OCI-LY3 (cell line): ENCODE measurements around the gene MKNK2.

Experiments
- H2AFZ ChIP-seq: fragments of 200-600, 300-600 bp; shearing (Covaris generic); 2 replicates; pipeline ENCODE4 v1.6.0; 2014; ENCODE audit warnings: antibody characterized with exemption, low read depth, low read length
- H3K27ac ChIP-seq: fragments of 200-600, 300-600 bp; sonication (generic); 2 replicates; pipeline ENCODE4 v1.5.1; 2014; ENCODE audit warnings: mild to moderate bottlenecking, low read length, moderate library complexity, mixed read lengths
- H3K27me3 ChIP-seq: fragments of 200-600, 300-600 bp; sonication (generic); 2 replicates; pipeline ENCODE4 v1.6.1; 2014; ENCODE audit warnings: low read depth, low read length, mixed read lengths
- H3K36me3 ChIP-seq: fragments of 200-600, 300-600 bp; sonication (generic); replicated peaks from 2 replicates; pipeline ENCODE3; 2014; ENCODE audit warnings: low read depth, low read length, mixed read lengths
- H3K4me1 ChIP-seq: fragments of 300-600, 200-600 bp; sonication (generic); 2 replicates; pipeline ENCODE4 v1.6.1; 2014; ENCODE audit warnings: low read length, mixed read lengths
- H3K4me2 ChIP-seq: fragments of 200-600, 300-600 bp; sonication (generic); 2 replicates; pipeline ENCODE4 v1.6.1; 2014; ENCODE audit warnings: low read length, mixed read lengths
- H3K4me3 ChIP-seq: fragments of 300-600, 200-600 bp; sonication (generic); 2 replicates; pipeline ENCODE4 v1.5.1; 2014; ENCODE audit warnings: antibody characterized with exemption, mild to moderate bottlenecking, low read length, moderate library complexity
- H3K79me2 ChIP-seq: fragments of 300-600, 200-600 bp; shearing (Covaris generic); 2 replicates; pipeline ENCODE4 v1.6.1; 2014; ENCODE audit warnings: mild to moderate bottlenecking, low read length, mixed read lengths
- H3K9ac ChIP-seq: fragments of 300-600, 200-600 bp; shearing (Covaris generic); 2 replicates; pipeline ENCODE4 v1.6.0; 2014; ENCODE audit warnings: mild to moderate bottlenecking, low read length, moderate library complexity
- H3K9me3 ChIP-seq: fragments of 200-600, 300-600 bp; shearing (Covaris generic); 2 replicates; pipeline ENCODE4 v1.6.1; 2014; ENCODE audit warnings: low read length, mixed read lengths; ENCODE audit not compliant: insufficient read depth
- H4K20me1 ChIP-seq: fragments of 200-600, 300-600 bp; sonication (generic); 2 replicates; pipeline ENCODE4 v1.6.1; 2016; ENCODE audit warnings: low read length, mixed read lengths; ENCODE audit not compliant: insufficient read depth
- CTCF ChIP-seq: fragments of 200-600, 300-600 bp; sonication (generic); IDR thresholded peaks from 2 replicates; pipeline ENCODE4 v1.5.1; 2014; ENCODE audit warnings: antibody characterized with exemption, low read length, low read depth
- EZH2phosphoT487 ChIP-seq: fragments of 200-600 bp; shearing (Covaris generic); IDR thresholded peaks from 2 replicates; pipeline ENCODE4 v1.6.1; 2018; ENCODE audit warnings: antibody characterized with exemption, mixed run types, low read depth

Gene MKNK2

GRCh38 chr19:1997353-1998233 is 53.5 kb downstream of the MKNK2 start:
- no peak overlapping the region for H3K4me3 ChIP-seq

GRCh38 chr19:1992759-1993260 is 58.2 kb downstream of the MKNK2 start:
- TF ChIP-seq EZH2phosphoT487 (no peak), CTCF (no peak)
- Histone ChIP-seq H4K20me1 (peaks cover 15% of the 10 kb centered on the region), H3K9ac (no peak overlapping the region), H3K36me3 (peaks cover 42% of the 10 kb centered on the region), H3K27me3 (no peaks in the 10 kb centered on the region), H3K4me2 (no peak overlapping the region), H3K4me1 (no peaks in the 10 kb centered on the region), H3K9me3 (no peaks in the 10 kb centered on the region), H3K4me3 (no peak overlapping the region), H2AFZ (no peak overlapping the region), H3K27ac (no peak overlapping the region), H3K79me2 (no peaks in the 10 kb centered on the region)

More at GRCh38 chr19:1997353-1998233, 53.5 kb downstream of the MKNK2 start:
- Histone ChIP-seq H2AFZ (no peak overlapping the region), H3K9ac (no peak overlapping the region), H3K79me2 (no peaks in the 10 kb centered on the region), H3K27ac (no peak overlapping the region), H4K20me1 (peaks cover 25% of the 10 kb centered on the region), H3K27me3 (no peaks in the 10 kb centered on the region), H3K4me1 (peaks cover 5% of the 10 kb centered on the region; the same call in 1 of the 2 replicates), H3K9me3 (no peaks in the 10 kb centered on the region), H3K36me3 (peaks cover 26% of the 10 kb centered on the region), H3K4me2 (no peak overlapping the region)
- TF ChIP-seq CTCF (no peak), EZH2phosphoT487 (no peak)

- H4K20me1 ChIP-seq = peaks cover 14% of the 10 kb centered on the region
Measured at GRCh38 chr19:1991018-1991913, 59.8 kb downstream of the MKNK2 start.

More at GRCh38 chr19:1991018-1991913, 59.8 kb downstream of the MKNK2 start:
- H3K4me3 ChIP-seq = no peak overlapping the region
- H3K27me3 ChIP-seq = no peaks in the 10 kb centered on the region
- H3K4me1 ChIP-seq = no peaks in the 10 kb centered on the region
- no peaks in the 10 kb centered on the region for H3K79me2 ChIP-seq
- H3K9ac ChIP-seq = no peak overlapping the region
- H3K27ac ChIP-seq = no peak overlapping the region
- TF ChIP-seq CTCF = no peak
- no peak for TF ChIP-seq EZH2phosphoT487
- no peak overlapping the region for H3K4me2 ChIP-seq
- no peaks in the 10 kb centered on the region for H3K9me3 ChIP-seq
- H2AFZ ChIP-seq = no peak overlapping the region
- peaks cover 49% of the 10 kb centered on the region for H3K36me3 ChIP-seq
